Upper lobe of right lung (tissue), 1 donor: Measurements from ENCODE around the gene EFCAB9. TPM values are rescaled to one million over a fixed set of nuclear protein-coding genes. Genes with fewer than 3 reads are reported as not detected.

Experiments
- ATAC-seq: fragments of 200-7000 bp; cut with Tn5 transposase; one replicate; pipeline ENCODE4 v1.9.1; 2020; ENCODE audit warnings: mild to moderate bottlenecking, moderate library complexity
- DNase-seq: peaks from one replicate; pipeline ENCODE4 v3.0.0-alpha.2; 2020
- H3K27ac ChIP-seq: fragments of 200-600 bp; one replicate; pipeline ENCODE4 v1.8.0; 2022
- H3K27me3 ChIP-seq: fragments of 200-600 bp; one replicate; pipeline ENCODE4 v1.8.0; 2022; ENCODE audit warnings: mild to moderate bottlenecking
- H3K36me3 ChIP-seq: fragments of 200-600 bp; one replicate; pipeline ENCODE4 v1.8.0; 2022
- H3K4me1 ChIP-seq: fragments of 200-600 bp; one replicate; pipeline ENCODE4 v1.8.0; 2022
- H3K4me3 ChIP-seq: fragments of 200-600 bp; one replicate; pipeline ENCODE4 v1.8.0; 2022; ENCODE audit warnings: mild to moderate bottlenecking
- H3K9me3 ChIP-seq: fragments of 200-600 bp; one replicate; pipeline ENCODE4 v1.8.0; 2022
- intact Hi-C: fragments of 100-400 bp; cut with DNase I; formaldehyde crosslinking; loops from one replicate; pipeline ENCODE4 v1.11.0; 2022
- total RNA-seq: library from RNA; stranded (reverse); fragmentation: NEBNext Ultra II Directional; extraction: Animal tissue kit (Norgen Biotek cat#: 25700); gene quantifications from one replicate; pipeline ENCODE4 v1.2.1, GENCODE V29; 2021
- TF ChIP-seq, protein P1 (sequence below): fragments of 200-600 bp; IDR thresholded peaks from one replicate; pipeline ENCODE4 v1.8.0; 2022; ENCODE audit warnings: antibody characterized with exemption
- donor health status: DM: no; HTN: yes; CAD: no; lungs with severe emphysema.

The EFCAB9 gene
- total RNA-seq, 1 donor from 2014 or later = not detected

DNA sequence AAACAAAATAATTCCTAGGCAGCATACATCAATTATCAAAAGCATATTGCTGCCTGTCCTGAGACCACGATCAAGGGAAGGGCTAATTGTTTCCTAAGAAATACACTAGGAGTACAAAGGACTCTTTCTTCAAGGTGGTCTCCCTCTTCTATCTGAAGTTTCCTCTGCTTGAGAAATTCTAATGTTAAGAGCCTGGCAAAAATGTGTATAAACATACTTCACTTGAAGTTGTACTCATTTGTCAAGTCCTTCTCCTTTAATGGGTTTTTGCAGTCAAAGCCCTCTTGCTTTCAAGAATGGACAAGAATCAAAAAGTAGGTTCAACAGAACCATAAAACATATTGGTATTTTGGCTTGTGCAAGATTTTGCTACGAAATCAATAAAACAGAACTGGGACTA, 58.5 kb downstream of the EFCAB9 start:
- no peak for DNase-seq
- Histone ChIP-seq H3K4me1 (no peaks in the 10 kb centered on the region), H3K27me3 (no peaks in the 10 kb centered on the region), H3K9me3 (no peaks in the 10 kb centered on the region), H3K36me3 (no peaks in the 10 kb centered on the region), H3K27ac (no peak overlapping the region), H3K4me3 (no peak overlapping the region)
- TF ChIP-seq, protein P1, sequence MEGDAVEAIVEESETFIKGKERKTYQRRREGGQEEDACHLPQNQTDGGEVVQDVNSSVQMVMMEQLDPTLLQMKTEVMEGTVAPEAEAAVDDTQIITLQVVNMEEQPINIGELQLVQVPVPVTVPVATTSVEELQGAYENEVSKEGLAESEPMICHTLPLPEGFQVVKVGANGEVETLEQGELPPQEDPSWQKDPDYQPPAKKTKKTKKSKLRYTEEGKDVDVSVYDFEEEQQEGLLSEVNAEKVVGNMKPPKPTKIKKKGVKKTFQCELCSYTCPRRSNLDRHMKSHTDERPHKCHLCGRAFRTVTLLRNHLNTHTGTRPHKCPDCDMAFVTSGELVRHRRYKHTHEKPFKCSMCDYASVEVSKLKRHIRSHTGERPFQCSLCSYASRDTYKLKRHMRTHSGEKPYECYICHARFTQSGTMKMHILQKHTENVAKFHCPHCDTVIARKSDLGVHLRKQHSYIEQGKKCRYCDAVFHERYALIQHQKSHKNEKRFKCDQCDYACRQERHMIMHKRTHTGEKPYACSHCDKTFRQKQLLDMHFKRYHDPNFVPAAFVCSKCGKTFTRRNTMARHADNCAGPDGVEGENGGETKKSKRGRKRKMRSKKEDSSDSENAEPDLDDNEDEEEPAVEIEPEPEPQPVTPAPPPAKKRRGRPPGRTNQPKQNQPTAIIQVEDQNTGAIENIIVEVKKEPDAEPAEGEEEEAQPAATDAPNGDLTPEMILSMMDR = no peak
- ATAC-seq = no peak
- intact Hi-C loops = no loop called here

Other genes starting within 250 kb of the EFCAB9 start
- 61.8 TPM for gene FBXW11, start 187.5 kb upstream of the EFCAB9 start, total RNA-seq
- 56.9 TPM for gene STK10, start 5.9 kb upstream of the EFCAB9 start, total RNA-seq
- 18.8 TPM for gene UBTD2, start 89.6 kb downstream of the EFCAB9 start, total RNA-seq